ENCODE data around the gene RPS24.

DNA sequence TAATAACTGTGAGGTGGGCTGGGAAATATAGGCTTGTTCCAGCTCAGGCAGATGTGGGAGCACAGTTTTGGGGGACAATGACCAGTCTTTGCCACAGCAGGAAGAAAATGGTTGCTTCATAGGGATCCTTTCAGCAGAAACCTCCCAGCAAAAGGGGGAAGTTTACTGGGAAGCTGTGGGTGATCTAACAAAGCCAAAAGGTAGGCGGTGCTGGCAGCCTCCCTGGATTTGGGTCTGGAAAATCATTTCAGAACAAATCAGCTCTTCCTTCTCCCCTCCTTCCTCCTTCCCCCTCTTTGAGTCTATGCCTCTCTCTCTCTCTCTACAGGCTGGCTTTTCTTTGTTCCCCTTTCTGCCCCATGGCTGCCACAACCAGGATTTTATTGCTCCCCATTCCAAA, 16.2 kb downstream of the RPS24 start:
- TF ChIP-seq POLR2A (IDR thresholded peaks at IDR 0.05) (no peak), CTCF (IDR thresholded peaks at IDR 0.05) (no peak)

Measured in thyroid gland (tissue), 4 donors.